BJ (cell line): ENCODE results near the gene ATP11A. TPM values are rescaled to one million over a fixed set of nuclear protein-coding genes. Genes with fewer than 3 reads are reported as not detected.

ENCODE experiments used
- CTCF ChIA-PET: fragments of 350-600 bp; formaldehyde crosslinking; extraction: SDS; loops from one replicate; lab custom pipeline; 2021; ENCODE audit warnings: antibody characterized with exemption, inconsistent platforms; lab: Yijun Ruan, JAX
- POLR2A ChIA-PET: fragments of 300-600 bp; sonication (Branson Sonifier 250); formaldehyde crosslinking; extraction: SDS; loops from one replicate; lab custom pipeline; 2021; ENCODE audit warnings: antibody characterized with exemption; lab: Charles Lee
- DNase-seq: peaks from one replicate; pipeline ENCODE4 v3.0.0-alpha.2; 2011; ENCODE audit warnings: low read depth
- H3K27me3 ChIP-seq: 2 replicates; pipeline ENCODE4 v1.6.0; 2011; ENCODE audit warnings: low read length; ENCODE audit not compliant: control insufficient read depth, insufficient read depth
- H3K36me3 ChIP-seq: 2 replicates; pipeline ENCODE4 v1.5.1; 2011; ENCODE audit warnings: low read length; ENCODE audit not compliant: control insufficient read depth, insufficient read depth
- H3K4me3 ChIP-seq: 2 replicates; pipeline ENCODE4 v1.5.1; 2011; ENCODE audit warnings: low read depth, mild to moderate bottlenecking, control low read depth, low read length
- CTCF ChIP-seq: IDR thresholded peaks from 2 replicates; pipeline ENCODE4 v1.5.1; 2011; ENCODE audit warnings: low read depth, mild to moderate bottlenecking, control low read depth, inconsistent platforms, low read length, moderate library complexity; ENCODE audit not compliant: insufficient read depth
- polyA plus RNA-seq: library from polyadenylated mRNA; depleted of rRNA; stranded (reverse); fragments of >200 nt; gene quantifications from 2 replicates; pipeline ENCODE4 v1.2.3, GENCODE V29; 2011

ATP11A gene
- polyA plus RNA-seq, 1 experiment, result 1.9 TPM

- TF ChIP-seq CTCF, result no peak
- ChIA-PET POLR2A (no interaction called here), CTCF (no interaction called here)
- DNase-seq, result no peak
- H3K36me3 ChIP-seq, result no peaks in the 10 kb centered on the region
- H3K27me3 ChIP-seq, result no peaks in the 10 kb centered on the region
- H3K4me3 ChIP-seq, result no peak overlapping the region
Measured at GRCh38 chr13:112759053-112759452, 69.2 kb downstream of the ATP11A start.

GRCh38 chr13:112759827-112760226 lies 70.0 kb downstream of the ATP11A start:
- Histone ChIP-seq H3K36me3 (no peaks in the 10 kb centered on the region), H3K4me3 (no peak overlapping the region), H3K27me3 (no peaks in the 10 kb centered on the region)
- TF ChIP-seq CTCF, result no peak
- no peak for DNase-seq
- ChIA-PET CTCF (no interaction called here), POLR2A (no interaction called here)

- TF ChIP-seq CTCF, result no peak
- CTCF ChIA-PET, result interaction anchor here (0.6 kb wide), 1 partner anchor 30 kb away, joined by 3 read pairs; no protein-coding TSS in a partner anchor
- H3K36me3 ChIP-seq, result no peaks in the 10 kb centered on the region
- no peak for DNase-seq
- POLR2A ChIA-PET, result no interaction called here
- no peaks in the 10 kb centered on the region for H3K27me3 ChIP-seq
- H3K4me3 ChIP-seq, result no peak overlapping the region
Measured at GRCh38 chr13:112760435-112760834, 70.6 kb downstream of the ATP11A start.

GRCh38 chr13:112760931-112761330 lies 71.1 kb downstream of the ATP11A start:
- DNase-seq, result no peak
- CTCF ChIA-PET, result interaction anchor here (0.6 kb wide), 1 partner anchor 30 kb away, joined by 3 read pairs; no protein-coding TSS in a partner anchor
- Histone ChIP-seq H3K36me3 (no peaks in the 10 kb centered on the region), H3K4me3 (no peak overlapping the region), H3K27me3 (no peaks in the 10 kb centered on the region)
- no peak for TF ChIP-seq CTCF
- POLR2A ChIA-PET, result no interaction called here

GRCh38 chr13:112761701-112762689 lies 72.2 kb downstream of the ATP11A start:
- POLR2A ChIA-PET, result no interaction called here

More at GRCh38 chr13:112761701-112762689, 72.2 kb downstream of the ATP11A start:
- H3K27me3 ChIP-seq, result no peaks in the 10 kb centered on the region
- no peaks in the 10 kb centered on the region for H3K36me3 ChIP-seq
- no peak for TF ChIP-seq CTCF
- no peak overlapping the region for H3K4me3 ChIP-seq
- CTCF ChIA-PET, result no interaction called here
- DNase-seq, result no peak
